Astrocyte of the spinal cord (primary cell): ENCODE data around the gene TEX13B.

Experiments used
- DNase-seq: peaks from one replicate; pipeline ENCODE4 v3.0.0; 2011; ENCODE audit warnings: low read depth, low spot score
- H3K4me3 ChIP-seq: 2 replicates; pipeline ENCODE4 v1.5.1; 2011; ENCODE audit warnings: low read depth, mild to moderate bottlenecking, low read length, moderate library complexity
- CTCF ChIP-seq: IDR thresholded peaks from 2 replicates; pipeline ENCODE4 v1.5.1; 2012; ENCODE audit warnings: low read depth, mild to moderate bottlenecking, low read length, inconsistent platforms
- in situ Hi-C: cut with HindIII; loops from 2 replicates; pipeline ENCODE4 v1.10.0; 2017; ENCODE audit warnings: low sequenced_read_pairs

Gene TEX13B

GRCh38 chrX:107940095-107940494 is 42.1 kb downstream of the TEX13B start:
- no peak for DNase-seq
- H3K4me3 ChIP-seq, result no peak overlapping the region
- TF ChIP-seq CTCF, result no peak
- in situ Hi-C loops, result no loop called here

GRCh38 chrX:107936434-107936730 is 45.8 kb downstream of the TEX13B start:
- no peak overlapping the region for H3K4me3 ChIP-seq
- in situ Hi-C loops, result no loop called here
- no peak for DNase-seq
- TF ChIP-seq CTCF, result no peak

- in situ Hi-C loops, result no loop called here
- TF ChIP-seq CTCF, result no peak
- no peak for DNase-seq
- H3K4me3 ChIP-seq, result peak overlapping the region; percentile 35
Observed at GRCh38 chrX:107935664-107936433, 46.3 kb downstream of the TEX13B start.

- peak overlapping the region; percentile 35 for H3K4me3 ChIP-seq
- in situ Hi-C loops, result no loop called here
- TF ChIP-seq CTCF, result no peak
- peak; percentile 5 for DNase-seq
Observed at GRCh38 chrX:107935200-107935599, 47.0 kb downstream of the TEX13B start.

GRCh38 chrX:107934262-107934661 is 47.9 kb downstream of the TEX13B start:
- in situ Hi-C loops, result no loop called here
- TF ChIP-seq CTCF, result no peak
- no peak for DNase-seq
- no peak overlapping the region for H3K4me3 ChIP-seq
